Loucy (cell line): Measurements from ENCODE around the gene AHCTF1.

Source experiments
- CTCF ChIP-seq: fragments of 200-600 bp; sonication (generic); conservative IDR thresholded peaks from 2 replicates; pipeline ENCODE4 v1.5.1; 2014; ENCODE audit warnings: mild to moderate bottlenecking, antibody characterized with exemption, low read length
- EZH2phosphoT487 ChIP-seq: fragments of 200-600 bp; IDR thresholded peaks from 2 replicates; pipeline ENCODE4 v1.6.1; 2018; ENCODE audit warnings: antibody characterized with exemption, mild to moderate bottlenecking, moderate library complexity, borderline replicate concordance

DNA sequence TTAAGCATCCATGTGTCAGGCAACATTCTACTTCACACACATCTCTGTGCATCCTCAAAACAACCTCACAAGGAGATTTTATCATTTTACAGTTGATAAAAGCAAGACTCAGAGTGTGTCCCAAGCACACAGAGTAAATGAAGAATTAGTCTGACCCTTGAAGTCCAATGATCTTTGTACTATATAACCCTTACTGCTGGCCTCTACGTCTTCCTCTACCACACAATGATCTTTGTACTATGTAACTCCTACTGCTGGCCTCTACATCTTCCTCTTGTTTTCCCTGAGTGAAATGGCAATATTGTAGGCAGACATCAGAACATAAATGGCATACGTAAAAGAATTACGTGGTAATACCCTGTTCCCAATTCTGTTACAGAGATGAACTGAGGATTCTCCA is 55.3 kb downstream of the AHCTF1 start:
- no peak for TF ChIP-seq CTCF
- TF ChIP-seq EZH2phosphoT487 = no peak
